H54 (cell line): Measurements from ENCODE around the gene KIR2DL1.
"Not testable (repeated sequence)": the region's sequence is repeated elsewhere in the genome, so short reads cannot be mapped to it uniquely, and the experiment has no call there.

Experiments
- DNase-seq: peaks from one replicate; pipeline ENCODE4 v3.0.0; 2011; ENCODE audit warnings: low spot score, mixed read lengths; ENCODE audit not compliant: insufficient read length
- FAIRE-seq: peaks from 3 replicates; lab custom pipeline; 2011; peaks lifted over from hg19 to GRCh38; lab: Jason Lieb, UNC
- POLR2A ChIP-seq: IDR thresholded peaks from 2 replicates; pipeline ENCODE4 v1.6.1; 2011; ENCODE audit warnings: low read depth, mild to moderate bottlenecking, low read length

The KIR2DL1 gene

GRCh38 chr19:54766464-54766863 is 3.1 kb upstream of the KIR2DL1 start:
- not testable (repeated sequence) for DNase-seq, FAIRE-seq

GRCh38 chr19:54770511-54770910 is 918 bp downstream of the KIR2DL1 start:
- DNase-seq, FAIRE-seq: not testable (repeated sequence)

DNA sequence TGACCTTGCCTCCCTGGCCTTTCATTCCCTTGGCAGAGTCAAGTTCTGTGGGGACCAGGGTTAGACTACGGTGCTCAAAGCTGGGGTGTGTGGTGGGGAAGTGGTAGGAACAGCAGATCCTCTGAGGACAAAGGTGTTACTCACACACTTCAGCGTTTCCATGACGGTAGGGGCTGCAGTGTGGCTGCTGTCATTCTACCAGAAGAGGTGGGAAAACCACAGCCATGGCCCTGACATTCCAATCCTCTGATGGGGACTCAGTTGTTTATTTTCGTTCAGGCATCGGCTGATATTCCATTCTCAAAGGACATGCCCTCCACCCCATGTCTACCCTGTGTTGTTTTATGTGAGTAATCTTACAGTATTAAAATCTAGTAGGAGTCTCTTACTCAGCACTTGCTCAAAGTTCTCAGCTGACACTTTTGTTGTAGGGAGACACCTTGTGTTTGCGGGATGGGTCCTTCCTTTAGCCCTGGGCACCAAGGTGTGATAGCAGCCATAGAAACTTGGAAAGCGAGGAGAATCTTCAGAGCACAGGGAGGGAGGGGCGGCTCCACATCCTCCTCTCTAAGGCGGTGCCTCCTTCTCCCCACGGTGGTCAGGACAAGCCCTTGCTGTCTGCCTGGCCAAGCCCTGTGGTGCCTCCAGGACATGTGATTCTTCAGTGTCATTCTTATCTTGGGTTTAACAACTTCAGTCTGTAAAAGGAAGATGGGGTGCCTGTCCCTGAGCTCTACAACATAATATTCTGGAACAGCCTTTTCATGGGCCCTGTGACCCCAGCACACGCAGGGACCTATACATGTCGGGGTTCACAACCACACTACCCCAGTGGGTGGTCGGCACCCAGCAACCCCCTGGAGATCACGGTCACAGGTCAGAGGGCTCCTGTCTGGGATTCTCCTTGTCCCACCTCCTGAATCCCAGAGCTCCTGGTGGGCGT is 1.7 kb downstream of the KIR2DL1 start:
- not testable (repeated sequence) for FAIRE-seq, DNase-seq

GRCh38 chr19:54772666-54773065 is 3.1 kb downstream of the KIR2DL1 start:
- not testable (repeated sequence) for FAIRE-seq

DNA sequence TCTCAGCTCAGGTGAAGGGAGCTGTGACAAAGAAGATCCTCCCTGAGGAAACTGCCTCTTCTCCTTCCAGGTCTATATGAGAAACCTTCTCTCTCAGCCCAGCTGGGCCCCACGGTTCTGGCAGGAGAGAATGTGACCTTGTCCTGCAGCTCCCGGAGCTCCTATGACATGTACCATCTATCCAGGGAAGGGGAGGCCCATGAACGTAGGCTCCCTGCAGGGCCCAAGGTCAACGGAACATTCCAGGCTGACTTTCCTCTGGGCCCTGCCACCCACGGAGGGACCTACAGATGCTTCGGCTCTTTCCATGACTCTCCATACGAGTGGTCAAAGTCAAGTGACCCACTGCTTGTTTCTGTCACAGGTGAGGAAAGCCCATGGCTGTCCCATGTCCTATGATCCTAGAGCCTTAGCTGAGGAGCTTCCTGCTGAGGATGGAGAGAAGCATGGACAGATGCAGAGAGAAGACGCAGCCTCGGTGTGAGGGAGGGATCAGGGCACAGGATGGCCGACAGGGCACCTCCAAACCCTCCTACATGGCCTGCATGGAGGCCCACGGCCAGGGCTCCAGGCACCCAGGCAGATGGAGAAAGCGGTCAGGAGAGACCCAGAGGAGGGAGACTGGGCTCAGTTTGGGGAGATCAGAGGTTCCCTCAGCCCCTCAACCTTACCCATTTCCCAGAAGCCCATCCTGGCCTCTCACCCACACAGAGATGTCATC is 5.7 kb downstream of the KIR2DL1 start:
- DNase-seq, FAIRE-seq: not testable (repeated sequence)

More at GRCh38 chr19:54772666-54773065, 3.1 kb downstream of the KIR2DL1 start:
- not testable (repeated sequence) for DNase-seq

DNA sequence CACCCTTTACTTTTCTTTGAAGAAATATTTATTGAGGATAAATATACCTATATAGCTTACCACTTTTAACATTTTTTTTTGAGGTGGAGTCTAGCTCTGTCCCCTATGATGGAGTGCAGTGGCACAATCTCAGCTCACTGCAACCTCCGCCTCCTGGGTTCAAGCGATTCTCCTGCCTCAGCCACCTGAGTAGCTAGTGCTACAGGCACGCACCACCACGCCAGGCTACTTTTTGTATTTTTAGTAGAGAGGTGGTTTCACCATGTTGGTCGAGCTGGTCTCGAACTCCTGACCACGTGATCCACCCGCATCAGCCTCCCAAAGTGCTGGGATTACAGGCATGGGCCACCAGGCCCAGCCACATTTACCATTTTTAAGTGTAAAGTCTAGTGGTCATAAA is 6.2 kb downstream of the KIR2DL1 start:
- FAIRE-seq, DNase-seq: not testable (repeated sequence)

- DNase-seq, FAIRE-seq: not testable (repeated sequence)
These were observed 8.3 kb downstream of the KIR2DL1 start for GRCh38 chr19:54777851-54778250.

DNA sequence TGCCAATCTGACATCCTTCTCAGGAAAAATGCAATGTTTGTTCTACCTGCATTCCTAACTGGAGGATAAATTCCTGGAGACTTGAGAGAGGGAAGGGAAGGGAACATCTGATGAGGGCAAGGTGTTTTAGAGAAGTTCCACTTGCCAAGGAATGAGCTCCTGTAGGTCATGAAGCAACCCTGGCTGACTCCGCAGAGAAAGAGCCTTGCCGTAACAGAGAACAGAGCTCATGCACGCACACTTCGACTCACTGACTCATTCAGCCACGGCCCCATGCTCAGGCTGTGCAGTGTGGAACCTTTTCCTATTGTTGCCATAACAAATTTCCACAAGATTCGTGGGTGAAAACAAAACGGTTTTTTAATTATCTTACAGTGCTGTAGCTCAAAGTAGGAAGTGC is 9.3 kb downstream of the KIR2DL1 start:
- FAIRE-seq = not testable (repeated sequence)

DNA sequence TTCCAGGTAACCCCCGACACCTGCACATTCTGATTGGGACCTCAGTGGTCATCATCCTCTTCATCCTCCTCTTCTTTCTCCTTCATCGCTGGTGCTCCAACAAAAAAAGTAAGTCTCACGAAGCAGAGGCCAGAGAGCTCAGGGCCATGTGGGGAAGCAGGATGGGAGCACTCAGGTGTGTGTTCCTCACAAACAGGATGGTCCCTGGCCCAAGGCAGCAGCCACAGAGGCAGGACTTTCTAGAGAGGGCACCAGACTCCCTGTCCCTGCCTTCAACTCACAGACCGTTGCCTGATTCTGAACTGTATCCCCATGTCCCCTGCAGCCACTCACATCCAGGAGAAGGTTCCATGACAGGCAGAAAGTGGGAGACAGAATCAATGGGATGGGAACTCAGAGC is 13.3 kb downstream of the KIR2DL1 start:
- not testable (repeated sequence) for FAIRE-seq, DNase-seq

More for the DNA sequence above, 9.3 kb downstream of the KIR2DL1 start:
- DNase-seq = not testable (repeated sequence)

DNA sequence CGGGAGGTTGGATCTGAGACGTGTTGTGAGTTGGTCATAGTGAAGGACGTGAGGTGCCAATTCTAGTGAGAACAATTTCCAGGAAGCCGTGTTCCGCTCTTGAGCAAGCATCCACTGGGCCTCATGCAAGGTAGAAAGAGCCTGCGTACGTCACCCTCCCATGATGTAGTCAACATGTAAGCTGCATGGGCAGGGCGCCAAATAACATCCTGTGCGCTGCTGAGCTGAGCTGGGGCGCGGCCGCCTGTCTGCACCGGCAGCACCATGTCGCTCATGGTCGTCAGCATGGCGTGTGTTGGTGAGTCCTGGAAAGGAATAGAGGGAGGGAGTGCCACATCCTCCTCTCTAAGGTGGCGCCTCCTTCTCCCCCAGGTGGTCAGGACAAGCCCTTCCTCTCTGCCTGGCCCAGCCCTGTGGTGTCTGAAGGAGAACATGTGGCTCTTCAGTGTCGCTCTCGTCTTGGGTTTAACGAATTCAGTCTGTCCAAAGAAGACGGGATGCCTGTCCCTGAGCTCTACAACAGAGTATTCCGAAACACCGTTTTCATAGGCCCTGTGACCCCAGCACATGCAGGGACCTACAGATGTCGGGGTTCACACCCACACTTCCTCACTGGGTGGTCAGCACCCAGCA is 16.6 kb downstream of the KIR2DL1 start:
- FAIRE-seq, DNase-seq: not testable (repeated sequence)

- not testable (repeated sequence) for FAIRE-seq, DNase-seq
These were observed 18.6 kb downstream of the KIR2DL1 start for GRCh38 chr19:54788154-54788553.

DNA sequence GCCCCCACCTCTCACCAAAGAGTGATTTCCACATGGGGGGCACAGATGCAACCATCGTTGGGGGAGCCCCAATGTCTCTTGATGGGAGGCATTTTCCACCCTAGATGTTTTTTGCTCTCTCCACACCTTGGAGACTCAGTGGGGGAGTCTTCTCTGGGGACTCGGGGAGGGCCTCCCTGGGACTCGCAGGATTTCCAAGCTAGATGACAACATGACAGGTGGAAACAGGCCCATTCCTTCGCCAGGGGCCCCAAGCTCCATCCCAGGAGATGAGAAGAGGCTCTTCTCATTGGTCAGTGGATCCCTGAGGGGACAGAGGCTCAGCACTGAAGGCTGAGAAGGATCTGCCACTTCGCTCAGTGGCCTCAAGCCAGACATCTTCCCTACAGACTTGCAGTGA is 21.1 kb downstream of the KIR2DL1 start:
- FAIRE-seq (no peak), DNase-seq (no peak)
- no peak for TF ChIP-seq POLR2A

- DNase-seq (no peak), FAIRE-seq (no peak)
- TF ChIP-seq POLR2A = no peak
These were observed 21.9 kb downstream of the KIR2DL1 start for GRCh38 chr19:54791476-54791875.

DNA sequence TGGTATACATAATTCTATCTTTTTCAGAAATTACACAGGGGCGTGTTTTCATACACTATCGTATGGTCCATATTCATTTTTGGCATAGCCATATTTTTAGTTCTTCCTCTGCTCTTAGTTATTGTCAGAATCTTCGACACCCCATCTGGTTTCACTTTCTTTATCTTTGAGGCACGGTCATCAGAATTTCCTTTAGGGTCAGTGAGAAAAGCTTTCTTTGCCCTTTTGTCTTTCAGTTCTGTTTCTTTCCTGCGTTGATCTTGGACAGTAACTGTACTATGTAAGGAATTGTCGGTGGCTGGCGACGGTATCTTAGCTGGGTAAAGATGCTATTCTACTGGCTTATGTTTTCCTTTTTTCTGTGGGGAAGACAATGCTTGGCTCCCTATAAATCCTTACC is 23.2 kb downstream of the KIR2DL1 start:
- TF ChIP-seq POLR2A = no peak
- DNase-seq (no peak), FAIRE-seq (no peak)
